Panc1 (cell line): ENCODE results near the gene ARHGAP8. TPM values are rescaled to one million over a fixed set of nuclear protein-coding genes. Genes with fewer than 3 reads are reported as not detected.

Experiments
- ATAC-seq: fragments of 200-7000 bp; cut with Tn5 transposase; 2 replicates; pipeline ENCODE4 v1.9.1; 2020; ENCODE audit warnings: mild to moderate bottlenecking, moderate library complexity
- BruUV-seq: library from RNA; stranded (reverse); fragments of 400-500 nt; replicated peaks from 2 replicates; lab custom pipeline; 2021; lab: Mats Ljungman, UMichigan
- CTCF ChIA-PET: fragments of 300-600 bp; sonication (Branson Sonifier 250); formaldehyde crosslinking; loops from one replicate; lab custom pipeline; 2022; ENCODE audit warnings: antibody characterized with exemption; lab: Charles Lee
- POLR2A ChIA-PET: fragments of 300-600 bp; sonication (Branson Sonifier 250); formaldehyde crosslinking; loops from one replicate; lab custom pipeline; 2022; ENCODE audit warnings: antibody characterized with exemption; lab: Charles Lee
- DNase-seq: peaks from one replicate; pipeline ENCODE4 v3.0.0-alpha.2; 2010; ENCODE audit warnings: low read depth, low spot score
- H3K27ac ChIP-seq: 2 replicates; pipeline ENCODE4 v1.5.1; 2011; ENCODE audit warnings: mild to moderate bottlenecking, low read length, inconsistent platforms
- H3K27me3 ChIP-seq: fragments of 200-500 bp; sonication (Bioruptor generic); 2 replicates; pipeline ENCODE4 v1.6.0; 2014; ENCODE audit warnings: low read length, inconsistent platforms; ENCODE audit not compliant: control insufficient read depth, insufficient read depth
- H3K36me3 ChIP-seq: fragments of 200-500 bp; sonication (Bioruptor generic); 2 replicates; pipeline ENCODE4 v1.5.1; 2014; ENCODE audit warnings: inconsistent platforms, mild to moderate bottlenecking, low read length, moderate library complexity; ENCODE audit not compliant: control insufficient read depth, insufficient read depth
- H3K4me1 ChIP-seq: 2 replicates; pipeline ENCODE4 v1.5.1; 2011; ENCODE audit warnings: inconsistent platforms, mild to moderate bottlenecking, low read length, moderate library complexity; ENCODE audit not compliant: control insufficient read depth, insufficient read depth
- H3K4me3 ChIP-seq, 2 experiments: 2 replicates each; pipeline ENCODE4 v1.5.1; 2011 to 2012; ENCODE audit warnings: low read depth in 2 of 2, low read length in 2 of 2, mild to moderate bottlenecking in 2 of 2, inconsistent platforms in 1 of 2, moderate library complexity in 1 of 2
- H3K9me3 ChIP-seq: fragments of 200-500 bp; sonication (Bioruptor generic); 2 replicates; pipeline ENCODE4 v1.5.1; 2014; ENCODE audit warnings: low read depth, mild to moderate bottlenecking, inconsistent platforms, low read length, moderate library complexity; ENCODE audit not compliant: control insufficient read depth, insufficient read depth
- CTCF ChIP-seq: fragments of 450-650 bp; IDR thresholded peaks from 2 replicates; pipeline ENCODE4 v1.5.1; 2017; ENCODE audit warnings: mild to moderate bottlenecking
- POLR2AphosphoS5 ChIP-seq: IDR thresholded peaks from 2 replicates; pipeline ENCODE4 v1.6.1; 2012; ENCODE audit warnings: mild to moderate bottlenecking, low read depth, low read length, moderate library complexity
- REST ChIP-seq, 2 experiments: IDR thresholded peaks; 2 replicates each; pipeline ENCODE4 v1.6.1; 2011 to 2012; ENCODE audit warnings: low read depth in 2 of 2, control low read depth in 1 of 2, low read length in 1 of 2, mild to moderate bottlenecking in 1 of 2, moderate library complexity in 1 of 2; ENCODE audit not compliant: insufficient read depth in 1 of 2
- SIN3A ChIP-seq: IDR thresholded peaks from 2 replicates; pipeline ENCODE4 v1.6.1; 2012; ENCODE audit warnings: low read depth, mild to moderate bottlenecking, low read length, moderate library complexity, borderline replicate concordance; ENCODE audit not compliant: insufficient read depth
- TCF7L2 ChIP-seq: IDR thresholded peaks from 2 replicates; pipeline ENCODE4 v1.6.1; 2011; ENCODE audit warnings: mild to moderate bottlenecking, low read depth, low read length, inconsistent platforms
- in situ Hi-C: cut with HindIII; loops from 2 replicates; pipeline ENCODE4 v1.10.0; 2016; ENCODE audit warnings: low sequenced_read_pairs, low pct_unique_long_range_greater_than_20kb
- intact Hi-C: fragments of 100-400 bp; cut with micrococcal nuclease; formaldehyde crosslinking; loops from one replicate; pipeline ENCODE4 v1.10.0; 2022; ENCODE audit not compliant: unreplicated experiment
- total RNA-seq: library from RNA; stranded (reverse); gene quantifications from one replicate; pipeline ENCODE4 v1.2.1, GENCODE V29; 2021; ENCODE audit not compliant: unreplicated experiment

Gene ARHGAP8
- total RNA-seq, 1 experiment from 2014 or later, result 9.2 TPM

GRCh38 chr22:44869196-44869595, 116.8 kb downstream of the ARHGAP8 start:
- Histone ChIP-seq H3K9me3 (no peaks in the 10 kb centered on the region), H3K4me1 (no peaks in the 10 kb centered on the region), H3K27me3 (no peaks in the 10 kb centered on the region), H3K4me3 (no peak overlapping the region), H3K36me3 (no peaks in the 10 kb centered on the region), H3K27ac (no peak overlapping the region)
- intact Hi-C loops, result no loop called here
- CTCF ChIA-PET, result no interaction called here
- POLR2A ChIA-PET, result interaction anchor here (0.6 kb wide), 1 partner anchor 11 kb away, joined by 13 read pairs; no protein-coding TSS in a partner anchor
- BruUV-seq, result no TSS peak
- TF ChIP-seq REST (IDR thresholded peaks at IDR 0.05; ENCODE audit: insufficient read depth in 1 of 2, low read depth in 2 of 2, low read length in 1 of 2), result no peak
- no peak for TF ChIP-seq SIN3A
- no peak for TF ChIP-seq TCF7L2
- no peak for TF ChIP-seq CTCF
- in situ Hi-C loops, result no loop called here
- DNase-seq, result no peak
- no peak for ATAC-seq

- Histone ChIP-seq H3K4me1 (no peaks in the 10 kb centered on the region), H3K4me3 (no peak overlapping the region), H3K9me3 (no peaks in the 10 kb centered on the region), H3K27me3 (no peaks in the 10 kb centered on the region), H3K36me3 (no peaks in the 10 kb centered on the region), H3K27ac (no peak overlapping the region)
- BruUV-seq, result no TSS peak
- no peak for TF ChIP-seq SIN3A
- TF ChIP-seq REST (IDR thresholded peaks at IDR 0.05; ENCODE audit: insufficient read depth in 1 of 2, low read depth in 2 of 2, low read length in 1 of 2), result no peak
- TF ChIP-seq TCF7L2, result no peak
- TF ChIP-seq CTCF, result no peak
- TF ChIP-seq POLR2AphosphoS5, result no peak
- CTCF ChIA-PET, result no interaction called here
- ATAC-seq (no peak), DNase-seq (no peak)
- intact Hi-C loops, result no loop called here
- POLR2A ChIA-PET, result interaction anchor here (1.0 kb wide), 1 partner anchor 83 kb away, joined by 10 read pairs; no protein-coding TSS in a partner anchor
- in situ Hi-C loops, result no loop called here
Observed at GRCh38 chr22:44870021-44870420, 117.6 kb downstream of the ARHGAP8 start.
